Upper lobe of left lung (tissue), 4 donors: ENCODE measurements around the gene CFHR1.

Experiments
- EP300 ChIP-seq, 4 donors: sonication (generic); formaldehyde crosslinking; IDR thresholded peaks; one replicate each; pipeline ENCODE4 v1.5.1; 2017; ENCODE audit warnings: antibody characterized with exemption in 4 of 4, control low read depth in 2 of 4
- POLR2A ChIP-seq, 4 donors: fragments of 450-650 bp; IDR thresholded peaks; one replicate each; pipeline ENCODE4 v1.5.1; 2016 to 2017; ENCODE audit warnings: antibody characterized with exemption in 4 of 4, mild to moderate bottlenecking in 2 of 4
- POLR2AphosphoS5 ChIP-seq, 2 donors: sonication (generic); formaldehyde crosslinking; IDR thresholded peaks; one replicate each; pipeline ENCODE4 v1.5.1; 2017; ENCODE audit warnings: antibody characterized with exemption in 2 of 2
- TF ChIP-seq, protein P1 (sequence below), 6 experiments: fragments of 450-650 bp in 4 of 6; fragments of 200-600 bp in 2 of 6; sonication (generic) in 2 of 6; IDR thresholded peaks; one replicate each; pipeline ENCODE4 v1.5.1; 2016 to 2019; ENCODE audit warnings: antibody characterized with exemption in 6 of 6

DNA sequence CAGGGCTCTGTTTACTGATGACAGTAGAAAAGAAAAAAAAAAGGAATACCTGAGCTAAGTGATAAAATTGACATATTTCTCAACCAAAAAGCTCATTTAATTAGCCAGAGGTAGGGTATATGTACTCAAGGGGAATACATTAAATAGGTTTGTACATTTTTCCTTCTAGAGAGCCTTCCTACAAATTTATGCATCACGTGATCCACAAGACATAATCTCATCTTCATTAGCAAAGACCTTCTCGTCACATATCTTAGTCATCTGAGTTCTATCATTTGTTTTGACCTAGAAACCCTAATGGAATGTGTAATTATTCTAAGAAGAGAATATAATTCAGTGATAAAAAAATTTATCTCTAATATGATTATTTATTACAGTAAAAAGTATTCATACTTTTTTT lies 37.7 kb downstream of the CFHR1 start:
- TF ChIP-seq POLR2A (IDR thresholded peaks at IDR 0.05), result no peak
- TF ChIP-seq, protein P1, sequence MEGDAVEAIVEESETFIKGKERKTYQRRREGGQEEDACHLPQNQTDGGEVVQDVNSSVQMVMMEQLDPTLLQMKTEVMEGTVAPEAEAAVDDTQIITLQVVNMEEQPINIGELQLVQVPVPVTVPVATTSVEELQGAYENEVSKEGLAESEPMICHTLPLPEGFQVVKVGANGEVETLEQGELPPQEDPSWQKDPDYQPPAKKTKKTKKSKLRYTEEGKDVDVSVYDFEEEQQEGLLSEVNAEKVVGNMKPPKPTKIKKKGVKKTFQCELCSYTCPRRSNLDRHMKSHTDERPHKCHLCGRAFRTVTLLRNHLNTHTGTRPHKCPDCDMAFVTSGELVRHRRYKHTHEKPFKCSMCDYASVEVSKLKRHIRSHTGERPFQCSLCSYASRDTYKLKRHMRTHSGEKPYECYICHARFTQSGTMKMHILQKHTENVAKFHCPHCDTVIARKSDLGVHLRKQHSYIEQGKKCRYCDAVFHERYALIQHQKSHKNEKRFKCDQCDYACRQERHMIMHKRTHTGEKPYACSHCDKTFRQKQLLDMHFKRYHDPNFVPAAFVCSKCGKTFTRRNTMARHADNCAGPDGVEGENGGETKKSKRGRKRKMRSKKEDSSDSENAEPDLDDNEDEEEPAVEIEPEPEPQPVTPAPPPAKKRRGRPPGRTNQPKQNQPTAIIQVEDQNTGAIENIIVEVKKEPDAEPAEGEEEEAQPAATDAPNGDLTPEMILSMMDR (IDR thresholded peaks at IDR 0.05), result no peak
- TF ChIP-seq POLR2AphosphoS5 (IDR thresholded peaks at IDR 0.05), result no peak
- TF ChIP-seq EP300 (IDR thresholded peaks at IDR 0.05), result no peak
